ENCODE measurements around the gene ACP5. TPM values are rescaled to one million over a fixed set of nuclear protein-coding genes. Genes with fewer than 3 reads are reported as not detected.

ACP5 gene
- total RNA-seq, 4 donors from 2014 or later: 16.5 to 36.3 (median 23.4) TPM

- H3K4me3 ChIP-seq: no peak overlapping the region
- H3K4me1 ChIP-seq: peaks cover 0 to 20% (median 13%) of the 10 kb centered on the region in 4 donors
- DNase-seq: peak in 2 of 3 donors; percentile 79 to 80
- no peaks in the 10 kb centered on the region for H3K27me3 ChIP-seq
- TF ChIP-seq POLR2A (IDR thresholded peaks at IDR 0.05) (no peak), CTCF (IDR thresholded peaks at IDR 0.05) (no peak)
- no peaks in the 10 kb centered on the region for H3K9me3 ChIP-seq
- H3K27ac ChIP-seq: peak overlapping the region in 2 of 4 donors; percentile 69 to 75
- peaks cover 0 to 35% (median 0%) of the 10 kb centered on the region in 3 donors for H3K36me3 ChIP-seq
Observed at GRCh38 chr19:11554160-11554559, 23.3 kb downstream of the ACP5 start.

- no peak for TF ChIP-seq CTCF (IDR thresholded peaks at IDR 0.05)
- TF ChIP-seq POLR2A (IDR thresholded peaks at IDR 0.05): no peak
- Histone ChIP-seq H3K9me3 (no peaks in the 10 kb centered on the region), H3K4me3 (no peak overlapping the region), H3K36me3 (peaks cover 0 to 35% (median 0%) of the 10 kb centered on the region in 3 donors), H3K4me1 (peaks cover 0 to 13% (median 8%) of the 10 kb centered on the region in 4 donors), H3K27me3 (no peaks in the 10 kb centered on the region), H3K27ac (peak overlapping the region; percentile 30 to 75 (median 66))
- DNase-seq: peak in 2 of 3 donors; percentile 42 to 67
Observed at GRCh38 chr19:11552666-11553372, 24.6 kb downstream of the ACP5 start.

GRCh38 chr19:11551603-11552235 lies 25.7 kb downstream of the ACP5 start:
- Histone ChIP-seq H3K27me3 (no peaks in the 10 kb centered on the region), H3K9me3 (no peaks in the 10 kb centered on the region), H3K4me3 (no peak overlapping the region), H3K4me1 (peaks cover 0 to 9% (median 4%) of the 10 kb centered on the region in 4 donors), H3K36me3 (peaks cover 0 to 35% (median 0%) of the 10 kb centered on the region in 3 donors), H3K27ac (peak overlapping the region; percentile 30 to 75 (median 66))
- no peak for DNase-seq
- TF ChIP-seq POLR2A (IDR thresholded peaks at IDR 0.05) (no peak), CTCF (IDR thresholded peaks at IDR 0.05) (peak in 1 of 6 experiments; percentile 18)

GRCh38 chr19:11550265-11550664 lies 27.2 kb downstream of the ACP5 start:
- Histone ChIP-seq H3K9me3 (no peaks in the 10 kb centered on the region), H3K27ac (no peak overlapping the region), H3K4me1 (peaks cover 0 to 9% (median 3%) of the 10 kb centered on the region in 4 donors), H3K36me3 (peaks cover 0 to 33% (median 0%) of the 10 kb centered on the region in 3 donors), H3K27me3 (no peaks in the 10 kb centered on the region), H3K4me3 (no peak overlapping the region)
- no peak for DNase-seq
- TF ChIP-seq CTCF (IDR thresholded peaks at IDR 0.05) (no peak), POLR2A (IDR thresholded peaks at IDR 0.05) (no peak)

- no peak overlapping the region for H3K4me3 ChIP-seq
- DNase-seq: no peak
- peaks cover 0 to 9% (median 3%) of the 10 kb centered on the region in 4 donors for H3K4me1 ChIP-seq
- TF ChIP-seq POLR2A (IDR thresholded peaks at IDR 0.05): no peak
- H3K9me3 ChIP-seq: no peaks in the 10 kb centered on the region
- peaks cover 0 to 25% (median 0%) of the 10 kb centered on the region in 3 donors for H3K36me3 ChIP-seq
- H3K27me3 ChIP-seq: no peaks in the 10 kb centered on the region
- no peak overlapping the region for H3K27ac ChIP-seq
Observed at GRCh38 chr19:11549386-11549953, 28.0 kb downstream of the ACP5 start.

All from Peyer's patch (tissue), 4 donors.